GM23338 (cell line): ENCODE results near the gene ELOB. TPM values are rescaled to one million over a fixed set of nuclear protein-coding genes. Genes with fewer than 3 reads are reported as not detected.

Experiments used
- ATAC-seq: fragments of 200-7000 bp; cut with Tn5 transposase; 3 replicates; pipeline ENCODE4 v1.9.1; 2020
- DNase-seq: peaks from one replicate; pipeline ENCODE4 v3.0.0-alpha.2; 2015; ENCODE audit warnings: low spot score
- H2AFZ ChIP-seq: fragments of 200-600 bp; sonication (generic); 2 replicates; pipeline ENCODE4 v1.8.0; 2016; ENCODE audit warnings: antibody characterized with exemption, mild to moderate bottlenecking, moderate library complexity
- H3F3A ChIP-seq: fragments of 200-600 bp; sonication (generic); replicated peaks from 2 replicates; pipeline ENCODE4 v1.8.0; 2017; ENCODE audit warnings: antibody characterized with exemption, mixed run types, low read depth
- H3K27ac ChIP-seq: fragments of 200-600 bp; sonication (generic); 2 replicates; pipeline ENCODE4 v1.6.1; 2016; ENCODE audit warnings: low read depth
- H3K27me3 ChIP-seq: fragments of 200-600 bp; sonication (generic); 2 replicates; pipeline ENCODE4 v1.8.0; 2016; ENCODE audit warnings: mild to moderate bottlenecking, mixed run types, moderate library complexity; ENCODE audit not compliant: insufficient read depth
- H3K36me3 ChIP-seq: fragments of 200-600 bp; sonication (generic); 2 replicates; pipeline ENCODE4 v1.8.0; 2016; ENCODE audit warnings: mild to moderate bottlenecking; ENCODE audit not compliant: insufficient read depth
- H3K4me1 ChIP-seq: fragments of 200-600 bp; sonication (generic); 2 replicates; pipeline ENCODE4 v1.8.0; 2016; ENCODE audit warnings: mild to moderate bottlenecking, moderate library complexity; ENCODE audit not compliant: insufficient read depth
- H3K4me2 ChIP-seq: fragments of 200-600 bp; sonication (generic); 2 replicates; pipeline ENCODE4 v1.7.1; 2017; ENCODE audit warnings: mixed run types
- H3K4me3 ChIP-seq: fragments of 200-600 bp; sonication (generic); 2 replicates; pipeline ENCODE4 v1.6.1; 2016; ENCODE audit warnings: mixed run types
- H3K79me2 ChIP-seq: fragments of 200-600 bp; sonication (generic); replicated peaks from 2 replicates; pipeline ENCODE4 v1.8.0; 2017; ENCODE audit warnings: mild to moderate bottlenecking; ENCODE audit not compliant: insufficient read depth
- H3K9me2 ChIP-seq: fragments of 200-600 bp; sonication (generic); 2 replicates; pipeline ENCODE4 v1.8.0; 2017; ENCODE audit not compliant: insufficient read depth
- H4K20me1 ChIP-seq: fragments of 200-600 bp; sonication (generic); replicated peaks from 2 replicates; pipeline ENCODE4 v1.8.0; 2017; ENCODE audit warnings: mild to moderate bottlenecking; ENCODE audit not compliant: insufficient read depth
- H3K27ac Mint-ChIP-seq: 2 replicates; pipeline ENCODE4 v1.8.0; 2020; ENCODE audit warnings: inconsistent platforms, mild to moderate bottlenecking, moderate library complexity, mixed read lengths
- H3K27me3 Mint-ChIP-seq: 3 replicates; pipeline ENCODE4 v1.8.0; 2022; ENCODE audit warnings: low read depth, mild to moderate bottlenecking, moderate library complexity, mixed read lengths, inconsistent platforms; ENCODE audit not compliant: insufficient read depth, poor library complexity
- H3K36me3 Mint-ChIP-seq: 3 replicates; pipeline ENCODE4 v1.8.0; 2021; ENCODE audit warnings: low read depth, mild to moderate bottlenecking, inconsistent platforms, moderate library complexity, mixed read lengths
- H3K4me1 Mint-ChIP-seq: 3 replicates; pipeline ENCODE4 v1.8.0; 2020; ENCODE audit warnings: mild to moderate bottlenecking, inconsistent platforms, mixed read lengths
- H3K4me3 Mint-ChIP-seq: 3 replicates; pipeline ENCODE4 v1.8.0; 2021; ENCODE audit warnings: moderate library complexity, mild to moderate bottlenecking, inconsistent platforms, mixed read lengths
- H3K9me3 Mint-ChIP-seq: 3 replicates; pipeline ENCODE4 v1.8.0; 2020; ENCODE audit warnings: moderate library complexity, mild to moderate bottlenecking, inconsistent platforms, mixed read lengths
- CREB1 ChIP-seq: fragments of 250-450 bp; sonication (Bioruptor Pico); IDR thresholded peaks from 2 replicates; pipeline ENCODE4 v1.5.0; 2020; ENCODE audit warnings: low read depth, mild to moderate bottlenecking, moderate library complexity
- EZH2phosphoT487 ChIP-seq: fragments of 200-600 bp; sonication (generic); IDR thresholded peaks from one replicate; pipeline ENCODE4 v1.8.1; 2018; ENCODE audit warnings: antibody characterized with exemption; ENCODE audit not compliant: unreplicated experiment
- JUNB ChIP-seq: IDR thresholded peaks from one replicate; pipeline ENCODE4 v1.6.1; 2016; ENCODE audit warnings: antibody characterized with exemption; ENCODE audit not compliant: unreplicated experiment
- POLR2AphosphoS5 ChIP-seq: IDR thresholded peaks from 2 replicates; pipeline ENCODE4 v1.6.1; 2016; ENCODE audit warnings: antibody characterized with exemption, low read depth
- ZNF114 ChIP-seq: fragments of 250-450 bp; sonication (Bioruptor Pico); IDR thresholded peaks from 2 replicates; pipeline ENCODE4 v1.5.0; 2020; ENCODE audit warnings: mild to moderate bottlenecking, moderate library complexity
- polyA plus RNA-seq: library from polyadenylated mRNA; unstranded; fragments of >200 nt; fragmentation: Nextera tagmentation; extraction: Ambion mirVana; gene quantifications from 2 replicates; pipeline ENCODE4 v1.2.1, GENCODE V29; 2016
- total RNA-seq: library from RNA; depleted of rRNA; stranded (reverse); fragments of >200 nt; shearing (Covaris generic); gene quantifications from 2 replicates; pipeline ENCODE4 v1.2.3, GENCODE V29; 2014
- TF ChIP-seq, protein P1 (sequence below): IDR thresholded peaks from 2 replicates; pipeline ENCODE4 v1.6.1; 2016; ENCODE audit warnings: antibody characterized with exemption
- TF ChIP-seq, protein P2 (sequence below): fragments of 250-450 bp; sonication (Bioruptor Pico); IDR thresholded peaks from 2 replicates; pipeline ENCODE4 v1.5.0; 2020; ENCODE audit warnings: mild to moderate bottlenecking, moderate library complexity

The ELOB gene
- total and polyA plus RNA-seq, 2 experiments from 2014 or later: 278 to 756 TPM

- ATAC-seq: no peak
- no peak overlapping the region for H3K4me3 Mint-ChIP-seq
- no peaks in the 10 kb centered on the region for H3K79me2 ChIP-seq
Measured at GRCh38 chr16:2819179-2819938, 42.3 kb upstream of the ELOB start.

More at GRCh38 chr16:2819179-2819938, 42.3 kb upstream of the ELOB start:
- Mint-ChIP-seq H3K27ac (no peak overlapping the region), H3K27me3 (peaks cover 4% of the 10 kb centered on the region), H3K4me1 (no peaks in the 10 kb centered on the region), H3K36me3 (no peaks in the 10 kb centered on the region), H3K9me3 (no peaks in the 10 kb centered on the region)
- Histone ChIP-seq H3K9me2 (no peaks in the 10 kb centered on the region), H4K20me1 (no peaks in the 10 kb centered on the region), H3K4me3 (no peak overlapping the region), H3K4me1 (no peaks in the 10 kb centered on the region), H3K27ac (no peak overlapping the region), H3K27me3 (no peaks in the 10 kb centered on the region), H2AFZ (no peak overlapping the region), H3K4me2 (no peak overlapping the region), H3F3A (no peaks in the 10 kb centered on the region), H3K36me3 (no peaks in the 10 kb centered on the region)
- DNase-seq: no peak
- TF ChIP-seq, protein P1, sequence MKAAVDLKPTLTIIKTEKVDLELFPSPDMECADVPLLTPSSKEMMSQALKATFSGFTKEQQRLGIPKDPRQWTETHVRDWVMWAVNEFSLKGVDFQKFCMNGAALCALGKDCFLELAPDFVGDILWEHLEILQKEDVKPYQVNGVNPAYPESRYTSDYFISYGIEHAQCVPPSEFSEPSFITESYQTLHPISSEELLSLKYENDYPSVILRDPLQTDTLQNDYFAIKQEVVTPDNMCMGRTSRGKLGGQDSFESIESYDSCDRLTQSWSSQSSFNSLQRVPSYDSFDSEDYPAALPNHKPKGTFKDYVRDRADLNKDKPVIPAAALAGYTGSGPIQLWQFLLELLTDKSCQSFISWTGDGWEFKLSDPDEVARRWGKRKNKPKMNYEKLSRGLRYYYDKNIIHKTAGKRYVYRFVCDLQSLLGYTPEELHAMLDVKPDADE: no peak
- TF ChIP-seq CREB1 (CRISPR knock-in tag) (no peak), ZNF114 (no peak), JUNB (no peak), POLR2AphosphoS5 (no peak), EZH2phosphoT487 (no peak)
- TF ChIP-seq, protein P2, sequence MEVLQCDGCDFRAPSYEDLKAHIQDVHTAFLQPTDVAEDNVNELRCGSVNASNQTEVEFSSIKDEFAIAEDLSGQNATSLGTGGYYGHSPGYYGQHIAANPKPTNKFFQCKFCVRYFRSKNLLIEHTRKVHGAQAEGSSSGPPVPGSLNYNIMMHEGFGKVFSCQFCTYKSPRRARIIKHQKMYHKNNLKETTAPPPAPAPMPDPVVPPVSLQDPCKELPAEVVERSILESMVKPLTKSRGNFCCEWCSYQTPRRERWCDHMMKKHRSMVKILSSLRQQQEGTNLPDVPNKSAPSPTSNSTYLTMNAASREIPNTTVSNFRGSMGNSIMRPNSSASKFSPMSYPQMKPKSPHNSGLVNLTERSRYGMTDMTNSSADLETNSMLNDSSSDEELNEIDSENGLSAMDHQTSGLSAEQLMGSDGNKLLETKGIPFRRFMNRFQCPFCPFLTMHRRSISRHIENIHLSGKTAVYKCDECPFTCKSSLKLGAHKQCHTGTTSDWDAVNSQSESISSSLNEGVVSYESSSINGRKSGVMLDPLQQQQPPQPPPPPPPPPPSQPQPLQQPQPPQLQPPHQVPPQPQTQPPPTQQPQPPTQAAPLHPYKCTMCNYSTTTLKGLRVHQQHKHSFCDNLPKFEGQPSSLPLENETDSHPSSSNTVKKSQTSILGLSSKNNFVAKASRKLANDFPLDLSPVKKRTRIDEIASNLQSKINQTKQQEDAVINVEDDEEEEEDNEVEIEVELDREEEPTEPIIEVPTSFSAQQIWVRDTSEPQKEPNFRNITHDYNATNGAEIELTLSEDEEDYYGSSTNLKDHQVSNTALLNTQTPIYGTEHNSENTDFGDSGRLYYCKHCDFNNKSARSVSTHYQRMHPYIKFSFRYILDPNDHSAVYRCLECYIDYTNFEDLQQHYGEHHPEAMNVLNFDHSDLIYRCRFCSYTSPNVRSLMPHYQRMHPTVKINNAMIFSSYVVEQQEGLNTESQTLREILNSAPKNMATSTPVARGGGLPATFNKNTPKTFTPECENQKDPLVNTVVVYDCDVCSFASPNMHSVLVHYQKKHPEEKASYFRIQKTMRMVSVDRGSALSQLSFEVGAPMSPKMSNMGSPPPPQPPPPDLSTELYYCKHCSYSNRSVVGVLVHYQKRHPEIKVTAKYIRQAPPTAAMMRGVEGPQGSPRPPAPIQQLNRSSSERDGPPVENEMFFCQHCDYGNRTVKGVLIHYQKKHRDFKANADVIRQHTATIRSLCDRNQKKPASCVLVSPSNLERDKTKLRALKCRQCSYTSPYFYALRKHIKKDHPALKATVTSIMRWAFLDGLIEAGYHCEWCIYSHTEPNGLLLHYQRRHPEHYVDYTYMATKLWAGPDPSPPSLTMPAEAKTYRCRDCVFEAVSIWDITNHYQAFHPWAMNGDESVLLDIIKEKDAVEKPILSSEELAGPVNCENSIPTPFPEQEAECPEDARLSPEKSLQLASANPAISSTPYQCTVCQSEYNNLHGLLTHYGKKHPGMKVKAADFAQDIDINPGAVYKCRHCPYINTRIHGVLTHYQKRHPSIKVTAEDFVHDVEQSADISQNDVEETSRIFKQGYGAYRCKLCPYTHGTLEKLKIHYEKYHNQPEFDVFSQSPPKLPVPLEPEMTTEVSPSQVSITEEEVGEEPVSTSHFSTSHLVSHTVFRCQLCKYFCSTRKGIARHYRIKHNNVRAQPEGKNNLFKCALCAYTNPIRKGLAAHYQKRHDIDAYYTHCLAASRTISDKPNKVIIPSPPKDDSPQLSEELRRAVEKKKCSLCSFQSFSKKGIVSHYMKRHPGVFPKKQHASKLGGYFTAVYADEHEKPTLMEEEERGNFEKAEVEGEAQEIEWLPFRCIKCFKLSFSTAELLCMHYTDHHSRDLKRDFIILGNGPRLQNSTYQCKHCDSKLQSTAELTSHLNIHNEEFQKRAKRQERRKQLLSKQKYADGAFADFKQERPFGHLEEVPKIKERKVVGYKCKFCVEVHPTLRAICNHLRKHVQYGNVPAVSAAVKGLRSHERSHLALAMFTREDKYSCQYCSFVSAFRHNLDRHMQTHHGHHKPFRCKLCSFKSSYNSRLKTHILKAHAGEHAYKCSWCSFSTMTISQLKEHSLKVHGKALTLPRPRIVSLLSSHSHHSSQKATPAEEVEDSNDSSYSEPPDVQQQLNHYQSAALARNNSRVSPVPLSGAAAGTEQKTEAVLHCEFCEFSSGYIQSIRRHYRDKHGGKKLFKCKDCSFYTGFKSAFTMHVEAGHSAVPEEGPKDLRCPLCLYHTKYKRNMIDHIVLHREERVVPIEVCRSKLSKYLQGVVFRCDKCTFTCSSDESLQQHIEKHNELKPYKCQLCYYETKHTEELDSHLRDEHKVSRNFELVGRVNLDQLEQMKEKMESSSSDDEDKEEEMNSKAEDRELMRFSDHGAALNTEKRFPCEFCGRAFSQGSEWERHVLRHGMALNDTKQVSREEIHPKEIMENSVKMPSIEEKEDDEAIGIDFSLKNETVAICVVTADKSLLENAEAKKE (CRISPR knock-in tag): no peak
